HL-60 (cell line): ENCODE results near the gene GSTO2.

Source experiments
- CTCF ChIP-seq: IDR thresholded peaks from one replicate; pipeline ENCODE4 v1.5.1; 2011; ENCODE audit warnings: low read length, control low read depth, inconsistent platforms; ENCODE audit not compliant: insufficient read depth
- POLR2AphosphoS5 ChIP-seq: IDR thresholded peaks from 2 replicates; pipeline ENCODE4 v1.6.1; 2012; ENCODE audit warnings: low read depth
- REST ChIP-seq: IDR thresholded peaks from 2 replicates; pipeline ENCODE4 v1.6.1; 2012; ENCODE audit warnings: low read depth; ENCODE audit not compliant: insufficient replicate concordance
- SPI1 ChIP-seq: IDR thresholded peaks from 2 replicates; pipeline ENCODE4 v1.6.1; 2012; ENCODE audit warnings: low read depth, mild to moderate bottlenecking, borderline replicate concordance

- TF ChIP-seq CTCF, result no peak
- no peak for TF ChIP-seq REST
- no peak for TF ChIP-seq POLR2AphosphoS5
- TF ChIP-seq SPI1, result no peak
Observed at GRCh38 chr10:104264783-104265182, 4.2 kb upstream of the GSTO2 start.
